ENCODE measurements around the gene FAM3D. TPM values are rescaled to one million over a fixed set of nuclear protein-coding genes. Genes with fewer than 3 reads are reported as not detected.
"Not testable (repeated sequence)": the region's sequence is repeated elsewhere in the genome, so short reads cannot be mapped to it uniquely, and the experiment has no call there.

The FAM3D gene
- total RNA-seq, 1 donor from 2014 or later: 0.35 TPM

DNA sequence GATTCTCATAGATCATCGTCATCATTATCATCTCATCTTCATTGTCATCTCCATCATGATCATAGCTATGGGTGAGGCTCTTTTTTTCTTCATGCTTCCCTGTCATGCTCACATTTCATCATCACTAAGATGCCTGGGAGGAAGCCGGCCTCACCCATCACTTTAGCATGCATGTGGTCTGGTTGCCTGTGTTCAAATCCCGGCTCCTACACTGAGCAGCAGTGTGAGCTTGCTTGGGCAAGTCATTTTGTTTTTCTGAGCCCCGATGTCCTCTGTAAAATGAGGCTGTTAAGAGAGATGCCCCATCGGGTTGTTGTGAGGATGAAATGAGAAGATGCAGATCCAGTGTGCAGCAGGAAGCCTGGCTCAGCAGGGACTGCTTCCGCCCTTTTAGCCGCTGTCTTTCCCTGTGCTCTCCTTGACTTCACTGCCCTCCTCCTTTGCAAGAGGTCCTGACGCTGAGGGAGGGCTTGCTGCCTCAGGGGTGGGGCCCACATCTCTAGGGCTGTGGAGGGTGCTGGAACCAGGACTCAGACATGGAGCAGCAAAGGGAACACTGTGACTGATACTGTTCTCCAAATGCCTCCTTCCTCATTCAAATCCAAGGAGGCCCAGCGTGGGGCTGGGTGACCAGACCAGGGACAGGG is 14.4 kb upstream of the FAM3D start:
- Mint-ChIP-seq H3K4me3 (no peak overlapping the region), H3K36me3 (ENCODE audit: low read depth) (peaks cover 19% of the 10 kb centered on the region), H3K27me3 (ENCODE audit: low read depth) (no peaks in the 10 kb centered on the region), H3K27ac (ENCODE audit: unreplicated experiment) (no peak overlapping the region), H3K9me3 (peaks cover 11% of the 10 kb centered on the region), H3K4me1 (peaks cover 5% of the 10 kb centered on the region)
- DNase-seq (ENCODE audit: low read depth, low spot score): no peak
- TF ChIP-seq, protein P1, sequence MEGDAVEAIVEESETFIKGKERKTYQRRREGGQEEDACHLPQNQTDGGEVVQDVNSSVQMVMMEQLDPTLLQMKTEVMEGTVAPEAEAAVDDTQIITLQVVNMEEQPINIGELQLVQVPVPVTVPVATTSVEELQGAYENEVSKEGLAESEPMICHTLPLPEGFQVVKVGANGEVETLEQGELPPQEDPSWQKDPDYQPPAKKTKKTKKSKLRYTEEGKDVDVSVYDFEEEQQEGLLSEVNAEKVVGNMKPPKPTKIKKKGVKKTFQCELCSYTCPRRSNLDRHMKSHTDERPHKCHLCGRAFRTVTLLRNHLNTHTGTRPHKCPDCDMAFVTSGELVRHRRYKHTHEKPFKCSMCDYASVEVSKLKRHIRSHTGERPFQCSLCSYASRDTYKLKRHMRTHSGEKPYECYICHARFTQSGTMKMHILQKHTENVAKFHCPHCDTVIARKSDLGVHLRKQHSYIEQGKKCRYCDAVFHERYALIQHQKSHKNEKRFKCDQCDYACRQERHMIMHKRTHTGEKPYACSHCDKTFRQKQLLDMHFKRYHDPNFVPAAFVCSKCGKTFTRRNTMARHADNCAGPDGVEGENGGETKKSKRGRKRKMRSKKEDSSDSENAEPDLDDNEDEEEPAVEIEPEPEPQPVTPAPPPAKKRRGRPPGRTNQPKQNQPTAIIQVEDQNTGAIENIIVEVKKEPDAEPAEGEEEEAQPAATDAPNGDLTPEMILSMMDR (conservative IDR thresholded peaks at IDR 0.05): no peak

DNA sequence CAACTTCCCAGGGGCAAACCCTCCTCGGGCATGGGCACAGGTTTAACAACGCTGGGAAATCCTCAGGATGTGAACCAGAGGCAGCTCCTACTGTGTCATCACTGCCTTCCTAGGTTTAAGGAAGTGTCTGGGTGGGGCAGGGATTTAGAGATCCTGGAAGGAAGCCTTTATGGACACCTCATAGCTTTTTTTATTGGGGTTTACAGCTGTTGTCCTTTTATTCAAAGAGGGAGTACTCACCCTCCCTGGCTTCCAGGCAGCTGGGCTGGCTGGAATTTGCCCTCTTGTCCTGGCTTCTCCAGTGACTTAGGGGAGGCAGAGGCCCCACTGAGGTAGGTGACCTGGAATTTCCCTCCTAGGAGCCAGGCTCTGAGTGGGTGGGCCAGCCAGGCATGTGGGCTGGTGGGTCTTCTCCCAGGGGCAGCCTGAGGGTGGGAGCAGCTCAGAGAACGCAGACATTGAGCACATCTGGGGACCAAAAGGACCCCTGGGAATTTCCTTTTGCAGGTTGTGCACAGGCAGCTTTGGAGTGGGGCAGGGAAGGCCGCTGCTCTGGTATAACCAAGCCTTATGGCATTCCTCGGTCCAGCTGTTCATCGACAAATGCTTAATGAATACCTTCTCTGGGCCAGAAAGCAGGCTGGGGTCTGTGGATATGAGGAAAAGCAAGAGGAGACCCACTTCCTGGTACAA is 13.5 kb upstream of the FAM3D start:
- Mint-ChIP-seq H3K27ac (ENCODE audit: unreplicated experiment) (no peak overlapping the region), H3K36me3 (ENCODE audit: low read depth) (peaks cover 20% of the 10 kb centered on the region), H3K4me3 (no peak overlapping the region), H3K27me3 (ENCODE audit: low read depth) (no peaks in the 10 kb centered on the region), H3K9me3 (peaks cover 15% of the 10 kb centered on the region), H3K4me1 (peaks cover 5% of the 10 kb centered on the region)
- DNase-seq (ENCODE audit: low read depth, low spot score): no peak
- TF ChIP-seq, protein P1 (conservative IDR thresholded peaks at IDR 0.05): no peak

DNA sequence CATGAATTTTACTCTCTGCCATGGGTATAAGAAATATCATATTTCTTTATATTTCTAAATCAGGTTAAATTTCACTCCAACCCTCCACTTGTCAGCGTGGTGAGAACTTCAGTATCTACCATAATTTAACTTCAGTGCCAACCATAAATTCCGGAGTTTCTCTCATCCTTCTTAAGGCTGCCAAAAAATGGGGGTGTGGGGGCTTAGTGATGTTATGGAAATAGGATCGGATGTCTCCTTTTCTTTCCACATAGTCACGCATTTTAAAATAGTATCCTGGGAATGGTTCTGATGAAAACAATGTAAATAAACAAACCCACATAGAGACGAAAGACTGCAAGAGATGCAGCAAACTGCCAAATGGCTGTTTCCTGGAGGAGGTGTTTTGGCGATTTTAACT is 12.9 kb upstream of the FAM3D start:
- Mint-ChIP-seq H3K36me3 (ENCODE audit: low read depth) (peaks cover 20% of the 10 kb centered on the region), H3K27ac (ENCODE audit: unreplicated experiment) (no peak overlapping the region), H3K4me3 (no peak overlapping the region), H3K9me3 (peaks cover 21% of the 10 kb centered on the region), H3K4me1 (peaks cover 5% of the 10 kb centered on the region), H3K27me3 (ENCODE audit: low read depth) (no peaks in the 10 kb centered on the region)
- DNase-seq (ENCODE audit: low read depth, low spot score): no peak
- TF ChIP-seq, protein P1 (conservative IDR thresholded peaks at IDR 0.05): no peak

DNA sequence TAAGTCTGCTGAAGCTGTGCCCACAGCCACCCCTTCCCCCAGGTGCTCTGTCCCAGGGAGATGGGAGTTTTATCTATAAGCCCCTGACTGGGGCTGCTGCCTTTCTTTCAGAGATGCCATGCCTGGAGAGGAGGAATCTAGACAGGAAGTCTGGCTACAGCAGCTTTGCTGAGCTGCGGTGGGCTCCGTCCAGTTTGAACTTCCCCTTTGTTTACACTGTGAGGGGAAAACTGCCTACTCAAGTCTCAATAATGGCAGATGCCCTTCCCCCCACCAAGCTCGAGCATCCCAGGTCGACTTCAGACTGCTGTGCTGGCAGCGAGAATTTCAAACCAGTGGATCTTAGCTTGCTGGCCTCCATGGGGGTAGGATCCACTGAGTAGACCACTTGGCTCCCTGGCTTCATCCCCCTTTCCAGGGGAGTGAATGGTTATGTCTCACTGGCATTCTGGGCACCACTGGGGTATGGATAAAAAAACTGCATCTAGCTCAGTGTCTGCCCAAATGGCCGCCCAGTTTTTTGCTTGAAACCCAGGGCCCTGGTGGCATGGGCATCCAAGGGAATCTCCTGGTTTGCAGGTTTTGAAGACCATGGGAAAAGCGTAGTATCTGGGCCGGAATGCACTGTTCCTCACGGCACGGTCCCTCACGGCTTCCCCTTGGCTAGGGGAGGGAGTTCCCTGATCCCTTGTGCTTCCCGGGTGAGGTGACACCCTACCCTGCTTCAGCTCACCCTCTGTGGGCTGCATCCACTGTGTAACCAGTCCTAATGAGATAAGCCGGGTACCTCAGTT is 11.8 kb upstream of the FAM3D start:
- not testable (repeated sequence) for H3K27ac Mint-ChIP-seq (ENCODE audit: unreplicated experiment); DNase-seq (ENCODE audit: low read depth, low spot score); H3K4me3 Mint-ChIP-seq; H3K4me1 Mint-ChIP-seq; H3K27me3 Mint-ChIP-seq (ENCODE audit: low read depth)
- Mint-ChIP-seq H3K36me3 (ENCODE audit: low read depth) (peaks cover 14% of the 10 kb centered on the region), H3K9me3 (peaks cover 20% of the 10 kb centered on the region)

- Mint-ChIP-seq H3K4me1 (peaks cover 4% of the 10 kb centered on the region), H3K27me3 (ENCODE audit: low read depth) (no peaks in the 10 kb centered on the region), H3K4me3 (no peak overlapping the region), H3K9me3 (peaks cover 17% of the 10 kb centered on the region), H3K36me3 (ENCODE audit: low read depth) (peaks cover 9% of the 10 kb centered on the region), H3K27ac (ENCODE audit: unreplicated experiment) (no peak overlapping the region)
- TF ChIP-seq, protein P1 (conservative IDR thresholded peaks at IDR 0.05): no peak
- DNase-seq (ENCODE audit: low read depth, low spot score): no peak
Measured at GRCh38 chr3:58672880-58673279, 6.3 kb upstream of the FAM3D start.

All from neural crest cell (in vitro differentiated cells).